OCI-LY1 (cell line): Measurements from ENCODE around the gene RWDD4.

ENCODE experiments used
- EZH2 ChIP-seq: fragments of 200-600 bp; sonication (generic), shearing (Covaris generic); IDR thresholded peaks from 2 replicates; pipeline ENCODE4 v1.8.0; 2017; ENCODE audit warnings: borderline replicate concordance, mixed run types, mild to moderate bottlenecking, antibody characterized with exemption, low read length, moderate library complexity, mixed read lengths
- TF ChIP-seq, protein P1 (sequence below): fragments of 200-600 bp; sonication (generic), shearing (Covaris generic); IDR thresholded peaks from 2 replicates; pipeline ENCODE4 v1.5.1; 2017; ENCODE audit warnings: mild to moderate bottlenecking, antibody characterized with exemption, low read length, moderate library complexity, mixed read lengths

DNA sequence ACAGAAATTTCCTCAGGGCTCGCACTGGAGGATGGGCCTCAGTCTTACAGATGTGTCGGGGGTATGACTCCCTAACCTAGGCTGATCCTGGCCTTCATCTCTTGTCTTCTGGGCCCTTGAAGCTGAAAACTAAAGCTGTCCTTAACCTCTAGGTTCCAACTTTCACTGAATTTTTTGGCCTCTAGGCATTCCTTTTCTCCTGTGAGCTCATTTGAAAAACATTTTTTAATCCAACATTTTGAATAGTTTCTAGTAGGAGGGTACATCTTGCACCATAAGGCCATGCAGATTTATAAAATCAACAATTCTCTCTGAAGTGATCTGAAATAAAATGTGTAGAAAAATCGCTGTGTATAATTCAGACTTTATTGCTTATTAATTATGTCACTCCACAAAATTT lies 19.7 kb downstream of the RWDD4 start:
- no peak for TF ChIP-seq EZH2
- TF ChIP-seq, protein P1, sequence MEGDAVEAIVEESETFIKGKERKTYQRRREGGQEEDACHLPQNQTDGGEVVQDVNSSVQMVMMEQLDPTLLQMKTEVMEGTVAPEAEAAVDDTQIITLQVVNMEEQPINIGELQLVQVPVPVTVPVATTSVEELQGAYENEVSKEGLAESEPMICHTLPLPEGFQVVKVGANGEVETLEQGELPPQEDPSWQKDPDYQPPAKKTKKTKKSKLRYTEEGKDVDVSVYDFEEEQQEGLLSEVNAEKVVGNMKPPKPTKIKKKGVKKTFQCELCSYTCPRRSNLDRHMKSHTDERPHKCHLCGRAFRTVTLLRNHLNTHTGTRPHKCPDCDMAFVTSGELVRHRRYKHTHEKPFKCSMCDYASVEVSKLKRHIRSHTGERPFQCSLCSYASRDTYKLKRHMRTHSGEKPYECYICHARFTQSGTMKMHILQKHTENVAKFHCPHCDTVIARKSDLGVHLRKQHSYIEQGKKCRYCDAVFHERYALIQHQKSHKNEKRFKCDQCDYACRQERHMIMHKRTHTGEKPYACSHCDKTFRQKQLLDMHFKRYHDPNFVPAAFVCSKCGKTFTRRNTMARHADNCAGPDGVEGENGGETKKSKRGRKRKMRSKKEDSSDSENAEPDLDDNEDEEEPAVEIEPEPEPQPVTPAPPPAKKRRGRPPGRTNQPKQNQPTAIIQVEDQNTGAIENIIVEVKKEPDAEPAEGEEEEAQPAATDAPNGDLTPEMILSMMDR: no peak
